GM06990 (cell line): ENCODE measurements around the gene HDAC11.

ENCODE experiments used
- DNase-seq: peaks from one replicate; pipeline ENCODE4 v3.0.0-alpha.2; 2011; ENCODE audit not compliant: insufficient read length; ENCODE audit errors: extremely low read depth
- H3K27me3 ChIP-seq: replicated peaks from 2 replicates; pipeline ENCODE4 v1.6.0; 2011; ENCODE audit warnings: low read length; ENCODE audit not compliant: control insufficient read depth, insufficient read depth
- H3K36me3 ChIP-seq: 2 replicates; pipeline ENCODE4 v1.5.1; 2011; ENCODE audit warnings: low read length; ENCODE audit not compliant: control insufficient read depth, insufficient read depth
- H3K4me3 ChIP-seq: replicated peaks from 2 replicates; pipeline ENCODE4 v1.5.1; 2011; ENCODE audit warnings: low read depth, mild to moderate bottlenecking, control low read depth, low read length
- TF ChIP-seq, protein P1 (sequence below): IDR thresholded peaks from 2 replicates; pipeline ENCODE4 v1.5.1; 2011; ENCODE audit warnings: low read length, control low read depth, mild to moderate bottlenecking, inconsistent platforms; ENCODE audit not compliant: insufficient read depth, poor library complexity, severe bottlenecking

The HDAC11 gene

DNA sequence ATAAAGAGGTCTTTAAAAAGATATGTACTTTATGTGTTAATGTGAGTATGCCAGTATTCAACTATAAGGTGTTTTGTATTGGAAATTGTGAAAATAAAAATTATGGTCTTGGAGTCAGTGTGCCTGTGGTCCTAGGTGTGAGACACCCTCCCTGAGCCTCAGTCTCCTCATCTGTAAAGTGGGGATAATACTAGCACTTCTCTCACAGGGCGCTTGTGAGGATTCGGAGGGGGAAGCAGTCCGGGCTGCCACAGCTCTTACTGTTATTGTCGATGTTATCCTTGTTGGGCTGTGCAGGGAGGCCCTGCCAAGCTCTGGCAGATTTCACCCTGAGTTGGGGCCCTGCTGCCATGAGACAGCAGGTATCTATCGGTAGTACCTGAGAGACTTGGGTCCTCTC is 42.1 kb downstream of the HDAC11 start:
- Histone ChIP-seq H3K36me3 (no peaks in the 10 kb centered on the region), H3K27me3 (no peaks in the 10 kb centered on the region; the same call in 1 of the 2 replicates), H3K4me3 (no peak overlapping the region)
- TF ChIP-seq, protein P1, sequence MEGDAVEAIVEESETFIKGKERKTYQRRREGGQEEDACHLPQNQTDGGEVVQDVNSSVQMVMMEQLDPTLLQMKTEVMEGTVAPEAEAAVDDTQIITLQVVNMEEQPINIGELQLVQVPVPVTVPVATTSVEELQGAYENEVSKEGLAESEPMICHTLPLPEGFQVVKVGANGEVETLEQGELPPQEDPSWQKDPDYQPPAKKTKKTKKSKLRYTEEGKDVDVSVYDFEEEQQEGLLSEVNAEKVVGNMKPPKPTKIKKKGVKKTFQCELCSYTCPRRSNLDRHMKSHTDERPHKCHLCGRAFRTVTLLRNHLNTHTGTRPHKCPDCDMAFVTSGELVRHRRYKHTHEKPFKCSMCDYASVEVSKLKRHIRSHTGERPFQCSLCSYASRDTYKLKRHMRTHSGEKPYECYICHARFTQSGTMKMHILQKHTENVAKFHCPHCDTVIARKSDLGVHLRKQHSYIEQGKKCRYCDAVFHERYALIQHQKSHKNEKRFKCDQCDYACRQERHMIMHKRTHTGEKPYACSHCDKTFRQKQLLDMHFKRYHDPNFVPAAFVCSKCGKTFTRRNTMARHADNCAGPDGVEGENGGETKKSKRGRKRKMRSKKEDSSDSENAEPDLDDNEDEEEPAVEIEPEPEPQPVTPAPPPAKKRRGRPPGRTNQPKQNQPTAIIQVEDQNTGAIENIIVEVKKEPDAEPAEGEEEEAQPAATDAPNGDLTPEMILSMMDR, result no peak
- DNase-seq, result no peak

DNA sequence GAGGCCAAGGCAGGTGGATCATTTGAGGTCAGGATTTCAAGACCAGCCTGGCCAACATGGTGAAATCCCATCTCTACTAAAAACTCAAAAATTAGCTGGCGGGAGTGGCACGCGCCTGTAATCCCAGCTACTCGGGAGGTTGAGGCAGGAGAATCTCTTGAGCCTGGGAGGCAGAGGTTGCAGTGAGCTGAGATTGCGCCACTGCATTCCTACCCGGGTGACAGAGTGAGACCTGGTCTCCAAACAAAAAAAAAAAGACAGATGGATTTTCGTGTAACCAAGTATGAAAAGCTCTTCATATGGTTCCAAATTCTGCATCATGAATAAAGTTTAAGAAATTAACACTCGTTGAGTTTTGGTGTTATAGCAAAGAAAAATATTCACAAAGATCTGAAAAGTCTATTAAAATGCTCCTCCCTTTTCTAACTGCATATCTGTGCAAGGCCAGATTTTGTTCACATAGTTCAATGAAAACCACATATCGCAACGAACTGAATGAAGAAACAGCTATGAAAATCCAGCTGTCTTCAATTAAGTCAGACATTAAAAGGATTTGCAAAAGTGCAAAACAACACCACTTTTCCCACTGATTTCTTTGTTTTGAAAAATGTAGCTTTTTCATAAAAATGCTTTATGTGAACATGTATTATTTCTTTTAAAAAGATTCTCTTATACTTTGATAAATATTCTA is 45.0 kb downstream of the HDAC11 start:
- no peaks in the 10 kb centered on the region for H3K36me3 ChIP-seq
- H3K27me3 ChIP-seq, result no peaks in the 10 kb centered on the region; the same call in 1 of the 2 replicates
- DNase-seq, result no peak
- no peak overlapping the region for H3K4me3 ChIP-seq
- TF ChIP-seq, protein P1, result no peak

DNA sequence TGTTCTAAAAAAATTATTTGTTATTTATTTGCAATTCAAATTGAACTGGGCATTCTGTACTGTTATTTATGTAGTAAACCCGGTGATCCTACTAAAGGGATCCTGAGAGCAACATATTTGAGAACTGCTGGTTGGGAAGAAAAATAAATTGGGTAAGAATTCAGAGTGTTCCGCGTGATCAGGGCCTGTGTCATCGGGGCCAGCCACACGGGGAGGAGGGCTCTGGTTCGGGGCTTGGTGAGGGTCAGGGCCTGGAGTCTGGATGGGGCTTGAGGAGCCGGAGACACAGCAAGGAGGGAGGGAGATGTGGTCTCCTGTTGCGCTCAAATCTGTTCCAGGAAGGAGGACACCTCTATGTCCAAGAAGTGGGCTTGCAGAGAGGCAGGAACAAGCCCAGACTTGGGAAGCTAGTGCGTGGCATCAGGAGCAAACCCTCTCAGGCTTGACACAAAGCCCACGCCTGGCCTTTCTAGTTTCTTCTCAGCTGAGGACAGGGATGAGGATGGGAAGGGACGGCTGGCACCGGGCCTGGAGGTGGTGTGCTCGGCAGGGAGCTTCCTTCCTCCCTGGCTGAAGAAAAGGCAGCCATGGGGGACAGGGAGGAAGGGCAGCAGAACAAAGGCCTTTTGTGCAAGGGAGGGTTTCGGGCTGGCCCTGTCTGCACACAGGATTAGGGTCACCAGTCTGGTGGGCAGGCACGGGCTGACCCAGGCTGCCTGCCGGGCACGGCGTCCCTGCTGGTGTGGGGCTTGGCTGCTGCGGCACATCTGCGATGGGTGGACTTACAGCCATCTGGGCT is 45.9 kb downstream of the HDAC11 start:
- DNase-seq, result no peak
- TF ChIP-seq, protein P1, result no peak
- H3K36me3 ChIP-seq, result no peaks in the 10 kb centered on the region
- H3K27me3 ChIP-seq, result no peaks in the 10 kb centered on the region; the same call in 1 of the 2 replicates
- H3K4me3 ChIP-seq, result no peak overlapping the region

DNA sequence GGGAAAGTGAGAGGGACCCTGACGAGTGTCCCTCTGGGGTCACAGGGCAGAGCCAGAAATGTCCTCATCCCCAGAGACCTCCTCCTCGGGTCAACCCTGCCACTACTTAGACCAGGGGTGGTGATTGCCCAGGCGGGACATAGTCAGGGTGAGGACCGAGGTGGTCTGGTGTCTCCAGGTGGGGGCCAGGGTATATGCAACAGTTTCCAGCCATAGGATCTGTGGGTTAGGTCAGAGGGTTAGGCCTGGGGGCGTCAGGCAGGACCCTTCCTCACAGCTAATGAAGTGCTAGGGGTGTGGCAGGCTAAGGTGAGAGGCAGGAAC is 46.5 kb downstream of the HDAC11 start:
- Histone ChIP-seq H3K27me3 (no peaks in the 10 kb centered on the region; the same call in 1 of the 2 replicates), H3K4me3 (no peak overlapping the region), H3K36me3 (no peaks in the 10 kb centered on the region)
- TF ChIP-seq, protein P1, result no peak
- no peak for DNase-seq

DNA sequence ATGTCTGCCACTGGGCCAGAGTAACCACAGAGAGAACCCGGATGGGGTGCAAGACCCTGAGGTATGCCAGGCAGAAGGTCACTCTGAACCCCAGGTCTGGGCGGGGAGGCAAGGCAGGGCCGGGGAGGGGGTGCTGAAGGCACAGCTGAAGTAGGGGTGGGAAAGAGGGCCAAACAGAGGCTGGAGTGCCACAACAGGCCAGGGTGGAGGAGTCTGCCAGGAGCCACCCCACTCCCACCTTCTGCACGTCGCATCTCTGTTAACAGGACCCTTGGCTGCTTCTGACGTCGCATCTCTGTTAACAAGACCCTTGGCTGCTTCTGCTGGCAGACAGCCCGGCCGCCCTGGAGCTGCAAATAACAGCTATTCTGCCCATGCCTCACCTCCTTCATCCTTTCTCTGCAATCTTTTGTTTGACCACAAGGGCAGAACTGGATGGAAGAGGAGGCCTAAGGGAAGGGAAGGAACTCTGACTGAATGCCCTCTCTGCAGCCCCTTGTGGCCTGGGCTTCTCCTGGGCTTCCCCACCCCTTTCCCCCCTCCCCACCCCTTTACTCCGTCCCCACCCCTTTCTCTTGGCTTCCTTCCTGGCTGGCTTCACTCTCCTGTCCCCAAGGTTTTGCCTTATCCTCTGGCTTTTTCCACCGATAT is 48.2 kb downstream of the HDAC11 start:
- no peak for DNase-seq
- TF ChIP-seq, protein P1, result no peak
- no peaks in the 10 kb centered on the region; the same call in 1 of the 2 replicates for H3K27me3 ChIP-seq
- no peaks in the 10 kb centered on the region for H3K36me3 ChIP-seq
- H3K4me3 ChIP-seq, result no peak overlapping the region
